Measurements from ENCODE around the gene EMC7. TPM values are rescaled to one million over a fixed set of nuclear protein-coding genes. Genes with fewer than 3 reads are reported as not detected.

The EMC7 gene
- total RNA-seq, 1 donor from 2014 or later, result 47.4 TPM

DNA sequence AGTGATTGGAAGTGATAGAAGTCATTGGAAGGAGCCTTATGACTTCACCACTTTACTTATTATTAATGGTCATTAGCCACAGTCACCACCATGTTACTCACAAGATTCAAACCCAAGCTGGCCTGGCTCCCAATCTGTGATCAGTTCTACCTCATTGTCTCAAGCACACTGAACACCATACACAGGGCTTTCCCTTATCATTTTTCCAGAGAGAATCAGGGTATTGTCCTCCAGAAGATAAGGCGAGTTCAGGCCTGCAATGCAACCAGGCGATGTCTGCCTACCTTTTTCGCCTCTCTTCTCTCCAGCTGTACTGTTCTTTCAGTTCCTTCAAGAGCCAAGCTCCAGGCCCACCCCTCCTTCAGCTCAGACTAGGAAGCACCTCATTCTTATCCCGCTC, 24.9 kb downstream of the EMC7 start:
- Mint-ChIP-seq H3K4me3 (ENCODE audit: unreplicated experiment) (no peak overlapping the region), H3K4me1 (ENCODE audit: low read depth, unreplicated experiment) (no peaks in the 10 kb centered on the region), H3K27me3 (ENCODE audit: unreplicated experiment) (no peaks in the 10 kb centered on the region), H3K27ac (ENCODE audit: unreplicated experiment) (no peak overlapping the region), H3K9me3 (ENCODE audit: unreplicated experiment) (peaks cover 1% of the 10 kb centered on the region), H3K36me3 (ENCODE audit: unreplicated experiment) (no peaks in the 10 kb centered on the region)
- TF ChIP-seq, protein P1, sequence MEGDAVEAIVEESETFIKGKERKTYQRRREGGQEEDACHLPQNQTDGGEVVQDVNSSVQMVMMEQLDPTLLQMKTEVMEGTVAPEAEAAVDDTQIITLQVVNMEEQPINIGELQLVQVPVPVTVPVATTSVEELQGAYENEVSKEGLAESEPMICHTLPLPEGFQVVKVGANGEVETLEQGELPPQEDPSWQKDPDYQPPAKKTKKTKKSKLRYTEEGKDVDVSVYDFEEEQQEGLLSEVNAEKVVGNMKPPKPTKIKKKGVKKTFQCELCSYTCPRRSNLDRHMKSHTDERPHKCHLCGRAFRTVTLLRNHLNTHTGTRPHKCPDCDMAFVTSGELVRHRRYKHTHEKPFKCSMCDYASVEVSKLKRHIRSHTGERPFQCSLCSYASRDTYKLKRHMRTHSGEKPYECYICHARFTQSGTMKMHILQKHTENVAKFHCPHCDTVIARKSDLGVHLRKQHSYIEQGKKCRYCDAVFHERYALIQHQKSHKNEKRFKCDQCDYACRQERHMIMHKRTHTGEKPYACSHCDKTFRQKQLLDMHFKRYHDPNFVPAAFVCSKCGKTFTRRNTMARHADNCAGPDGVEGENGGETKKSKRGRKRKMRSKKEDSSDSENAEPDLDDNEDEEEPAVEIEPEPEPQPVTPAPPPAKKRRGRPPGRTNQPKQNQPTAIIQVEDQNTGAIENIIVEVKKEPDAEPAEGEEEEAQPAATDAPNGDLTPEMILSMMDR (IDR thresholded peaks at IDR 0.05; ENCODE audit: partially characterized antibody, unreplicated experiment), result no peak
- no peak for DNase-seq

DNA sequence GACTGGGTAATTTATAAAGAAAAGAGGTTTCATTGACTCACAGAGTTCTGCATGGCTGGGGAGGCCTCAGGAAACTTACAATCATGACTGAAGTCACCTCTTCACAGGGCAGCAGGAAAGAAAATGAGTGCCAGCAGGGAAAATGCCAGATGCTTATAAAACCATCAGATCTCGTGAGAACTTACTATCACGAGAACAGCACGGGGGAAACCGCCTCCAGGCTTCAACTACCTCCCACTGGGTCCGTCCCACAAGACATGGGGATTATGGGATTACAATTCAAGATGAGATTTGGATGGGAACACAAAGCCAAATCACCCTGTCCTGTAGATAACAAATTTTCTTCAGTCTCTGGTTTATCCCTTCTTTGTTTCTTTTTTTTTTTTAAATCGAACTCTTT, 31.7 kb downstream of the EMC7 start:
- Mint-ChIP-seq H3K36me3 (ENCODE audit: unreplicated experiment) (no peaks in the 10 kb centered on the region), H3K27me3 (ENCODE audit: unreplicated experiment) (peaks cover 6% of the 10 kb centered on the region), H3K4me1 (ENCODE audit: low read depth, unreplicated experiment) (no peaks in the 10 kb centered on the region), H3K4me3 (ENCODE audit: unreplicated experiment) (no peak overlapping the region), H3K27ac (ENCODE audit: unreplicated experiment) (no peak overlapping the region), H3K9me3 (ENCODE audit: unreplicated experiment) (no peaks in the 10 kb centered on the region)
- no peak for DNase-seq
- TF ChIP-seq, protein P1 (IDR thresholded peaks at IDR 0.05; ENCODE audit: partially characterized antibody, unreplicated experiment), result no peak

DNA sequence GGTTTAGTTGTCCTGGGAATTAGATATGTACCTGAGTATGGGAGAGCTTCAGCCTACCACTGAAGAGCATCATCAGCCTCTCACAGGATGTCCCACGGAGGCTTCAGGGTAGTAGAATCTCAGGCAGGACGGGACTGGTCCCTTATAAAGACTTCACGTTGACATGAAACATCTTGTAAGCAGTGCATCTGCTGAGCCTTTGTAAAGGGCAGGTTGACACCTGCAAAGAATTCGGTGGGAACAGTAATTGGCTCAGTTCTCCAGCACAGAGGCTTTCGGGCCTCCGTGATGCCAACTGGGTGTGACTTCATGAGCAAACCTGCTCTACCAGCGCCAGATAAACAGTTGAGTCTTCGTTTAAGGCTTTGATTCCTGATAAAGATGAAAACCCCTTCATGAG, 35.7 kb downstream of the EMC7 start:
- peaks cover 6% of the 10 kb centered on the region for H3K27me3 Mint-ChIP-seq (ENCODE audit: unreplicated experiment)
- no peak overlapping the region for H3K27ac Mint-ChIP-seq (ENCODE audit: unreplicated experiment)
- no peaks in the 10 kb centered on the region for H3K36me3 Mint-ChIP-seq (ENCODE audit: unreplicated experiment)
- TF ChIP-seq, protein P1 (IDR thresholded peaks at IDR 0.05; ENCODE audit: partially characterized antibody, unreplicated experiment), result no peak
- no peaks in the 10 kb centered on the region for H3K4me1 Mint-ChIP-seq (ENCODE audit: low read depth, unreplicated experiment)
- H3K4me3 Mint-ChIP-seq (ENCODE audit: unreplicated experiment), result no peak overlapping the region
- DNase-seq, result no peak
- no peaks in the 10 kb centered on the region for H3K9me3 Mint-ChIP-seq (ENCODE audit: unreplicated experiment)

DNA sequence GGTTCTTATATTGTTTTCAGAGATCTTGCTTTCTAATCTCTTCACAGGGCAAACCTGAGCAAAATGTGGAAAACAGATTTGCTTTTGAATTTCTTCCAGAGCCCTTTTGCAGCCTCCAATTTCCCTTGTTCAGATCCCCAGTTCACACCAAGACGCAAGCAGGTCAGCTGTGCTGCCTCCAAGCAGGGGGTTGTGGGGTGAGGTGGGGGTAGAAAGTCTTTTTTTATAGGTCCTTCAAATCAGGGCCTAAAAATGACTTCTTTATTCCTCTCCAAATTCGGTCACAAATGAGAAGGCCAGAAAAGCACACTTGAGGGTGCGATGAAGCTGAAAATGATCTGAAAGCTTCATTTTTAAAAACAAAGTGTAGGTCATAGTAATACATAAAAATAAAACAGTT, 36.4 kb downstream of the EMC7 start:
- Mint-ChIP-seq H3K36me3 (ENCODE audit: unreplicated experiment) (no peaks in the 10 kb centered on the region), H3K9me3 (ENCODE audit: unreplicated experiment) (no peaks in the 10 kb centered on the region), H3K4me1 (ENCODE audit: low read depth, unreplicated experiment) (no peaks in the 10 kb centered on the region), H3K27me3 (ENCODE audit: unreplicated experiment) (peaks cover 6% of the 10 kb centered on the region), H3K27ac (ENCODE audit: unreplicated experiment) (no peak overlapping the region), H3K4me3 (ENCODE audit: unreplicated experiment) (no peak overlapping the region)
- no peak for DNase-seq
- TF ChIP-seq, protein P1 (IDR thresholded peaks at IDR 0.05; ENCODE audit: partially characterized antibody, unreplicated experiment), result no peak

DNA sequence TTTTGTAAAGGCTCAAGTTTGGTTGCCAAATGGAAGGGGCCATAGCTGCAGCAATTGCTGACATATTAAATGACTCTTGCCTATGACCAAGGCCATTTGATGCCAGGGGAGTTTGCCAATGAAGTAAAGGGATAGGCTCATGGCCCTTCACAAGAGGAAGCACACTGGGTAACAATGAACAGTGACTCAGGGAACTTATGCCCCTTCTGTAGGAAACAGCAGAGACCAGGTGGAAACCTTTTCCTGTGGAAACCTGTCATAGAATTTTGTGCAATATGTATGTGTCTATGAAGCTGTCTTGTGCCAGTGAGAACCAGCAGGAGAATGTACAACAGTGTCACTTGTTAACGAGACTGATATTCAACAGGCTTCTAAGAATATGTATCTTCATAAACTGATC, 37.2 kb downstream of the EMC7 start:
- peaks cover 7% of the 10 kb centered on the region for H3K27me3 Mint-ChIP-seq (ENCODE audit: unreplicated experiment)
- no peaks in the 10 kb centered on the region for H3K4me1 Mint-ChIP-seq (ENCODE audit: low read depth, unreplicated experiment)
- DNase-seq, result no peak
- TF ChIP-seq, protein P1 (IDR thresholded peaks at IDR 0.05; ENCODE audit: partially characterized antibody, unreplicated experiment), result no peak
- H3K27ac Mint-ChIP-seq (ENCODE audit: unreplicated experiment), result no peak overlapping the region
- no peaks in the 10 kb centered on the region for H3K9me3 Mint-ChIP-seq (ENCODE audit: unreplicated experiment)
- no peak overlapping the region for H3K4me3 Mint-ChIP-seq (ENCODE audit: unreplicated experiment)
- no peaks in the 10 kb centered on the region for H3K36me3 Mint-ChIP-seq (ENCODE audit: unreplicated experiment)
